NB4 (cell line): ENCODE results near the gene TRIM2.

ENCODE experiments used
- DNase-seq: peaks from one replicate; pipeline ENCODE4 v3.0.0; 2010; ENCODE audit warnings: low read depth
- H3K4me3 ChIP-seq: one replicate; pipeline ENCODE4 v1.5.1; 2011; ENCODE audit warnings: mild to moderate bottlenecking, low read depth, low read length, moderate library complexity
- CTCF ChIP-seq: IDR thresholded peaks from one replicate; pipeline ENCODE4 v1.5.1; 2012; ENCODE audit warnings: low read depth, low read length
- MAX ChIP-seq: IDR thresholded peaks from 2 replicates; pipeline ENCODE4 v1.6.1; 2011; ENCODE audit warnings: low read depth, low read length
- MYC ChIP-seq: IDR thresholded peaks from 2 replicates; pipeline ENCODE4 v1.6.1; 2011; ENCODE audit warnings: low read depth, low read length
- POLR2A ChIP-seq: IDR thresholded peaks from 2 replicates; pipeline ENCODE4 v1.6.1; 2011; ENCODE audit warnings: mild to moderate bottlenecking; ENCODE audit not compliant: insufficient read length; ENCODE audit errors: extremely low read depth

TRIM2 gene

GRCh38 chr4:153221783-153222706, 17.8 kb downstream of the TRIM2 start:
- DNase-seq, result no peak
- TF ChIP-seq CTCF (no peak), POLR2A (no peak), MYC (no peak), MAX (no peak)
- peak overlapping the region; percentile 37 for H3K4me3 ChIP-seq

GRCh38 chr4:153222707-153223426, 18.6 kb downstream of the TRIM2 start:
- TF ChIP-seq CTCF (no peak), MAX (no peak), MYC (no peak), POLR2A (no peak)
- H3K4me3 ChIP-seq, result peak overlapping the region; percentile 37
- peak; percentile 55 for DNase-seq

GRCh38 chr4:153223427-153223801, 19.2 kb downstream of the TRIM2 start:
- DNase-seq, result no peak
- H3K4me3 ChIP-seq, result peak overlapping the region; percentile 37
- TF ChIP-seq MYC (no peak), POLR2A (no peak), CTCF (no peak), MAX (no peak)

GRCh38 chr4:153223930-153224329, 19.7 kb downstream of the TRIM2 start:
- no peak for DNase-seq
- TF ChIP-seq MAX (no peak), POLR2A (no peak), MYC (no peak), CTCF (no peak)
- no peak overlapping the region for H3K4me3 ChIP-seq

GRCh38 chr4:153224474-153224873, 20.2 kb downstream of the TRIM2 start:
- no peak for DNase-seq
- TF ChIP-seq POLR2A (no peak), MYC (no peak)
- H3K4me3 ChIP-seq, result no peak overlapping the region

- DNase-seq, result no peak
- no peak for TF ChIP-seq MYC
- no peak for TF ChIP-seq MAX
- TF ChIP-seq POLR2A, result no peak
- no peak overlapping the region for H3K4me3 ChIP-seq
Measured at GRCh38 chr4:153227469-153228075, 23.3 kb downstream of the TRIM2 start.
